HG03196 (cell line): Measurements from ENCODE around the gene KRTAP15-1.

Experiments
- ATAC-seq: cut with Tn5 transposase; IDR thresholded peaks from one replicate; pipeline ENCODE4 v1.9.1; 2021; ENCODE audit not compliant: unreplicated experiment

The KRTAP15-1 gene

DNA sequence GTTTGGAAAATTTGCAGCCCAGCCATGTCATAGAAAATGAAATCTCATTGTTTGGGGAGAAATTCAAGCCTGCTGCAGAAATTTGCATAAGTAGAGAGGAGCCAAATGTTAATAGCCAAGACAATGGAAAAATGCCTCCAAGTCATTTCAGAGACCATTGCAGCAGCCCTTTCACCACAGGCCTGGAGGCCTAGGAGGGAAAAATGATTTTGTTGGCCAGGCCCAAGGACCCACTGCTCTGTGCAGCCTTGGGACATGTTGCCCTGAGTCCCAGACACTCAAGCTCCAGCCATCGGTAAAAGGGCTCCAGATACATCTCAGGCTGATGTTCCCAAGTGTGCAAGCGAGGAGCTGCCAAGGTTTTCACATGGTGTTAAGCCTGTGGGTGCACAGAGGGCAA is 46.1 kb downstream of the KRTAP15-1 start:
- ATAC-seq: no peak

DNA sequence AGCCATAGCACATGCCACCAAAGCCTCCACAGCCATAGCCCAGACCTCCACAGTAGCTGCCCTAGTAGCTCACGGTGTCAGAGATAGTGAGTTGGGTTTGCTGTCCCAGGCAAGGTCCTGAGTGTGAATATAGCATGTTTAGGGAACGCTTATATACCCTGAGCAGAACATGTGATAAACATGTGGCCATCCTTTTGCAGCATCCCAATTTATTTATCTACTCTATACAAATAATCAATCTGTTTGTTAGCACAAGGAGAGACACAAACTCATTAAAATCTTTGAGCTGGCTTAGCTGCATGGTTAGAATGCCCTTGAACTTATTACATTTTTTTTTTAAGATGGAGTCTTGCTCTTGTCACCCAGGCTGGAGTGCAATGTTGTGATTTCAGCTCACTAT is 47.3 kb downstream of the KRTAP15-1 start, which contains the start of gene KRTAP19-2:
Gene KRTAP19-2, minus strand, starts transcription at position 101 of the 400 bp plus-strand sequence. Its CDS starts 88 bp downstream, at position 13.
- ATAC-seq: no peak
